ENCODE measurements around the gene ATP11A.

DNA sequence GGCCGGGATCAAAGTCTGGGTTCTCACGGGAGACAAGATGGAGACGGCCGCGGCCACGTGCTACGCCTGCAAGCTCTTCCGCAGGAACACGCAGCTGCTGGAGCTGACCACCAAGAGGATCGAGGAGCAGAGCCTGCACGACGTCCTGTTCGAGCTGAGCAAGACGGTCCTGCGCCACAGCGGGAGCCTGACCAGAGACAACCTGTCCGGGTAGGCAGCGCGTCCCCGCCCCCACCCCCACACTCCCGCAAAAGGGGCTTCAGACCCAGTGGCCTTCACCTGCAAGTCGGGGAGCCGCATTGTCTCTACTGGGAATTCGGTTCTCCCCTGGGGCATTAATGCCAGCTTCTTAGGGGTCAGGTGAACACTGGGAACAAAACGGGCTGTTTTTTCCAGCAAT, 164.5 kb downstream of the ATP11A start:
- TF ChIP-seq CTCF (IDR thresholded peaks at IDR 0.05) (no peak), EP300 (IDR thresholded peaks at IDR 0.05) (no peak), POLR2A (IDR thresholded peaks at IDR 0.05) (no peak)
